Measurements from ENCODE around the gene ACTR1B.
"Not testable (repeated sequence)": the region's sequence is repeated elsewhere in the genome, so short reads cannot be mapped to it uniquely, and the experiment has no call there.

ACTR1B gene

GRCh38 chr2:97654791-97655190, 9.1 kb downstream of the ACTR1B start:
- Mint-ChIP-seq H3K4me3 (no peak overlapping the region), H3K27me3 (no peaks in the 10 kb centered on the region), H3K9me3 (no peaks in the 10 kb centered on the region), H3K27ac (no peak overlapping the region), H3K4me1 (peaks cover 24% of the 10 kb centered on the region)
- ATAC-seq (peak; percentile 40), DNase-seq (no peak)

GRCh38 chr2:97654309-97654708, 9.5 kb downstream of the ACTR1B start:
- no peaks in the 10 kb centered on the region for H3K9me3 Mint-ChIP-seq
- H3K4me1 Mint-ChIP-seq: peaks cover 22% of the 10 kb centered on the region
- no peaks in the 10 kb centered on the region for H3K27me3 Mint-ChIP-seq
- peak; percentile 16 for ATAC-seq
- H3K4me3 Mint-ChIP-seq: no peak overlapping the region
- no peak overlapping the region for H3K27ac Mint-ChIP-seq
- no peak for DNase-seq

- Mint-ChIP-seq H3K9me3 (no peaks in the 10 kb centered on the region), H3K4me3 (no peak overlapping the region), H3K27ac (no peak overlapping the region), H3K4me1 (peaks cover 22% of the 10 kb centered on the region), H3K27me3 (no peaks in the 10 kb centered on the region)
- ATAC-seq (no peak), DNase-seq (no peak)
These were observed 10.0 kb downstream of the ACTR1B start for GRCh38 chr2:97653874-97654273.

GRCh38 chr2:97653473-97653872, 10.4 kb downstream of the ACTR1B start:
- ATAC-seq: no peak
- Mint-ChIP-seq H3K9me3 (no peaks in the 10 kb centered on the region), H3K4me1 (peaks cover 22% of the 10 kb centered on the region), H3K4me3 (no peak overlapping the region), H3K27me3 (no peaks in the 10 kb centered on the region), H3K27ac (no peak overlapping the region)
- DNase-seq: no peak

GRCh38 chr2:97651114-97651513, 12.7 kb downstream of the ACTR1B start:
- DNase-seq: no peak
- Mint-ChIP-seq H3K4me1 (peaks cover 31% of the 10 kb centered on the region), H3K27ac (no peak overlapping the region)

GRCh38 chr2:97646977-97647376, 16.9 kb downstream of the ACTR1B start:
- no peak for ATAC-seq
- Mint-ChIP-seq H3K4me1 (peaks cover 22% of the 10 kb centered on the region), H3K4me3 (peak overlapping the region; percentile 92 to 94), H3K9me3 (no peaks in the 10 kb centered on the region), H3K27ac (peak overlapping the region; percentile 83 to 96), H3K27me3 (no peaks in the 10 kb centered on the region)
- DNase-seq: no peak

More at GRCh38 chr2:97651114-97651513, 12.7 kb downstream of the ACTR1B start:
- Mint-ChIP-seq H3K27me3 (no peaks in the 10 kb centered on the region), H3K4me3 (no peak overlapping the region), H3K9me3 (no peaks in the 10 kb centered on the region)
- no peak for ATAC-seq

- no peaks in the 10 kb centered on the region for H3K27me3 Mint-ChIP-seq
- DNase-seq: peak; percentile 96 to 98
- ATAC-seq: peak; percentile 96
These were observed 17.9 kb downstream of the ACTR1B start, which contains the start of gene COX5B for GRCh38 chr2:97645695-97646629. TSS of gene COX5B (plus strand) at chr2:97646062. CDS start at chr2:97646087, 25 bp downstream.

GRCh38 chr2:97645112-97645694, 18.6 kb downstream of the ACTR1B start:
- peaks cover under 1% of the 10 kb centered on the region for H3K27me3 Mint-ChIP-seq
- peak overlapping the region; percentile 92 to 96 for H3K27ac Mint-ChIP-seq
- peaks cover 22% of the 10 kb centered on the region for H3K4me1 Mint-ChIP-seq
- no peaks in the 10 kb centered on the region for H3K9me3 Mint-ChIP-seq
- no peak for DNase-seq
- H3K4me3 Mint-ChIP-seq: peak overlapping the region; percentile 92 to 94
- ATAC-seq: peak; percentile 72

More at GRCh38 chr2:97645695-97646629, 17.9 kb downstream of the ACTR1B start, which contains the start of gene COX5B:
- H3K4me3 Mint-ChIP-seq: peak within 1 kb of the TSS; percentile 92 to 94
- H3K27ac Mint-ChIP-seq: peak within 1 kb of the TSS; percentile 92 to 96
- H3K4me1 Mint-ChIP-seq: peaks cover 22% of the 10 kb centered on the region
- H3K9me3 Mint-ChIP-seq: no peaks in the 10 kb centered on the region

- Mint-ChIP-seq H3K4me1 (peaks cover 22% of the 10 kb centered on the region), H3K4me3 (no peak overlapping the region), H3K27ac (peak overlapping the region in 1 of 2 donors; percentile 58), H3K9me3 (no peaks in the 10 kb centered on the region), H3K27me3 (peaks cover 8% of the 10 kb centered on the region)
- no peak for ATAC-seq
- DNase-seq: no peak
These were observed 19.7 kb downstream of the ACTR1B start for GRCh38 chr2:97644023-97644717.

- ATAC-seq: not testable (repeated sequence)
These were observed 37.8 kb downstream of the ACTR1B start for GRCh38 chr2:97626049-97626430.

GRCh38 chr2:97625354-97626048, 38.3 kb downstream of the ACTR1B start:
- H3K4me3 Mint-ChIP-seq, DNase-seq, H3K27ac Mint-ChIP-seq, H3K4me1 Mint-ChIP-seq, ATAC-seq, H3K9me3 Mint-ChIP-seq: not testable (repeated sequence)
- peaks cover 14% of the 10 kb centered on the region for H3K27me3 Mint-ChIP-seq

More at GRCh38 chr2:97626049-97626430, 37.8 kb downstream of the ACTR1B start:
- H3K27me3 Mint-ChIP-seq: peaks cover 20% of the 10 kb centered on the region
- not testable (repeated sequence) for DNase-seq, H3K27ac Mint-ChIP-seq, H3K4me3 Mint-ChIP-seq, H3K9me3 Mint-ChIP-seq, H3K4me1 Mint-ChIP-seq

GRCh38 chr2:97622976-97623375, 40.9 kb downstream of the ACTR1B start:
- H3K27ac Mint-ChIP-seq, ATAC-seq: not testable (repeated sequence)

GRCh38 chr2:97620492-97620891, 43.4 kb downstream of the ACTR1B start:
- not testable (repeated sequence) for ATAC-seq, DNase-seq, H3K4me1 Mint-ChIP-seq, H3K4me3 Mint-ChIP-seq, H3K9me3 Mint-ChIP-seq, H3K27me3 Mint-ChIP-seq
- peak overlapping the region in 1 of 2 donors; percentile 15 for H3K27ac Mint-ChIP-seq

More at GRCh38 chr2:97622976-97623375, 40.9 kb downstream of the ACTR1B start:
- H3K4me3 Mint-ChIP-seq, H3K9me3 Mint-ChIP-seq, H3K4me1 Mint-ChIP-seq, DNase-seq, H3K27me3 Mint-ChIP-seq: not testable (repeated sequence)

GRCh38 chr2:97618939-97619827, 44.7 kb downstream of the ACTR1B start:
- not testable (repeated sequence) for DNase-seq, H3K4me1 Mint-ChIP-seq, H3K9me3 Mint-ChIP-seq, H3K27me3 Mint-ChIP-seq, H3K4me3 Mint-ChIP-seq
- H3K27ac Mint-ChIP-seq: peak overlapping the region in 1 of 2 donors; percentile 63
- ATAC-seq: peak; percentile 87

Data from stimulated activated naive CD8-positive, alpha-beta T cell treated with anti-CD3 and anti-CD28 coated beads, Interleukin-15, amount 100 ng/mL, for 72 hours (primary cell).